Kidney epithelial cell (primary cell): ENCODE results near the gene RING1. TPM values are rescaled to one million over a fixed set of nuclear protein-coding genes. Genes with fewer than 3 reads are reported as not detected.

Experiments
- DNase-seq: peaks from one replicate; pipeline ENCODE4 v3.0.0-alpha.2; 2010; ENCODE audit warnings: low read depth
- H3K27me3 ChIP-seq: 2 replicates; pipeline ENCODE4 v1.6.0; 2011; ENCODE audit warnings: low read length; ENCODE audit not compliant: control insufficient read depth, insufficient read depth
- H3K36me3 ChIP-seq: 2 replicates; pipeline ENCODE4 v1.5.1; 2011; ENCODE audit warnings: low read length; ENCODE audit not compliant: control insufficient read depth, insufficient read depth
- H3K4me3 ChIP-seq: 2 replicates; pipeline ENCODE4 v1.5.1; 2011; ENCODE audit warnings: low read depth, mild to moderate bottlenecking, control low read depth, low read length
- total RNA-seq: library from RNA; depleted of rRNA; stranded (reverse); fragments of >200 nt; gene quantifications from 2 replicates; pipeline ENCODE4 v1.2.3, GENCODE V29; 2015
- TF ChIP-seq, protein P1 (sequence below): IDR thresholded peaks from 2 replicates; pipeline ENCODE4 v1.5.1; 2011; ENCODE audit warnings: mild to moderate bottlenecking, moderate library complexity, low read length, control low read depth, inconsistent platforms; ENCODE audit not compliant: insufficient read depth, poor library complexity, severe bottlenecking

Gene RING1
- total RNA-seq, 1 donor from 2014 or later, result 12.1 TPM

DNA sequence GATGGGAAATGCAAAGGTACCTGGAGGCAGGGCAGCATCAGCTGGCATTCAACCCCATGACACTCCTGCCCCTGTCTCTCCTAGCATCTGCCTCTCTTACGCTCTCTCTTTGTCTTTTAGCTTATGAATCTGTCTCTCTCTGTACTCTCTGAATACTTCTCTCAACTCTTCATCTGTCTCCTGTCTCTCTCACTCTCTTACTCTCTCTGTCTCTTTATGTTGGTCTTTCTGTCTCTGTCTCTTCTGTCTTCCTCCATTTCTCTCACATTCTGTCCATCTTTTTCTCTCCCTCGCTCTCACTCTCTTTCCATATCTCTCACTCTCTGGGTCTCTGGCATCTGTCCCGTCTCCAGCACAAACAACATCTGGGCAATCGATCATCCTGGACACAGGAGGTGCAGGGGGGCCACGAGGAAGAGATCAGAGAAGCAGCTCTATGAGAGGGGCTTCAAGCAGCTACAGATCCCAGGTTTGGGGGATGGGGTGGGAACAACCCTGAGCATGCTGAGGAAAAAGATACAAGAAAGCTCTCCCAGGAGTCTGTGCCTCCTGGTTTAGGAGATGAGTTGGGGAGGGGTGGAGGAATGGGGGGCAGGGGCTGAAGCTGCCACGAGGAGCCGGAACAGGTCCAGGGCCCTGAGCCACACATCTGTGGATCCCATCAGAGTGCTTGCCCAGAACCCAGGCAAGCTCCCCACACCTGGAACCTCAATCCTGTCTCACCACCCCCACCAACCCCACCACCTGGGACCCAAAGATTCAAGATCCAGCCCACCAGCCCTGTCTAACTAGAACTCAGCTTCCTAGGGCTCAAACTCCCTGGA lies 18.5 kb upstream of the RING1 start:
- H3K4me3 ChIP-seq, result no peak overlapping the region
- peaks cover 36% of the 10 kb centered on the region for H3K27me3 ChIP-seq
- TF ChIP-seq, protein P1, sequence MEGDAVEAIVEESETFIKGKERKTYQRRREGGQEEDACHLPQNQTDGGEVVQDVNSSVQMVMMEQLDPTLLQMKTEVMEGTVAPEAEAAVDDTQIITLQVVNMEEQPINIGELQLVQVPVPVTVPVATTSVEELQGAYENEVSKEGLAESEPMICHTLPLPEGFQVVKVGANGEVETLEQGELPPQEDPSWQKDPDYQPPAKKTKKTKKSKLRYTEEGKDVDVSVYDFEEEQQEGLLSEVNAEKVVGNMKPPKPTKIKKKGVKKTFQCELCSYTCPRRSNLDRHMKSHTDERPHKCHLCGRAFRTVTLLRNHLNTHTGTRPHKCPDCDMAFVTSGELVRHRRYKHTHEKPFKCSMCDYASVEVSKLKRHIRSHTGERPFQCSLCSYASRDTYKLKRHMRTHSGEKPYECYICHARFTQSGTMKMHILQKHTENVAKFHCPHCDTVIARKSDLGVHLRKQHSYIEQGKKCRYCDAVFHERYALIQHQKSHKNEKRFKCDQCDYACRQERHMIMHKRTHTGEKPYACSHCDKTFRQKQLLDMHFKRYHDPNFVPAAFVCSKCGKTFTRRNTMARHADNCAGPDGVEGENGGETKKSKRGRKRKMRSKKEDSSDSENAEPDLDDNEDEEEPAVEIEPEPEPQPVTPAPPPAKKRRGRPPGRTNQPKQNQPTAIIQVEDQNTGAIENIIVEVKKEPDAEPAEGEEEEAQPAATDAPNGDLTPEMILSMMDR, result no peak
- DNase-seq, result no peak
- H3K36me3 ChIP-seq, result no peaks in the 10 kb centered on the region

DNA sequence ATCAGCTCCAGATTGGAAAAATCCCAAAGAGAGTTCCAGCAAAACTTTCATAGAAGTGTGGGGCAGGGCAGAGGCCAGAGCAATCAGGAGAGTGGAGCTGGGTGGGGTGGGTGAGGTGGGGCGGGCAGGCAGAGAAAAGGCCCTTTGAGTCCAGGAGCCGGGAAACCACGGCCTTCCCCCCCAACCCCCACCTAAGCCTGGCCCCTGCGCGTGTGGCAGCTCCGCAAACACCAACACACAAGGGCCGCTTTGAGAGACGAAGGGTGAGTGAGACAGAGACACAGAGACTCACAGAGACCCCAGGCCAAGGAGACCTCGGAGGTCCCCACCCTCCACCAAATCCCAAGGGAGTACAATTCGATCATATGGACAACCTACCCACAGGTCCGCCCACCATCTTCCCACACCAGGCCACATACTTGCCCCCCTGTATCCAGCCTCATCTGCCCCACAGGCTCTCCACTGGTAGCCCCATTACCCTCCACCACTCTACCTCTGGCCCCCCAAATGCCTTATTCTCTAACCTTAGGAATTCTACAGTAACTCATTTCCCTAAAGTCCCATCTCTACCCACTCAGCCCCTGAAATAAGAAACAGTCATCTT lies 17.7 kb upstream of the RING1 start:
- Histone ChIP-seq H3K27me3 (peaks cover 36% of the 10 kb centered on the region), H3K4me3 (no peak overlapping the region), H3K36me3 (peaks cover 2% of the 10 kb centered on the region)
- TF ChIP-seq, protein P1, result no peak
- no peak for DNase-seq

DNA sequence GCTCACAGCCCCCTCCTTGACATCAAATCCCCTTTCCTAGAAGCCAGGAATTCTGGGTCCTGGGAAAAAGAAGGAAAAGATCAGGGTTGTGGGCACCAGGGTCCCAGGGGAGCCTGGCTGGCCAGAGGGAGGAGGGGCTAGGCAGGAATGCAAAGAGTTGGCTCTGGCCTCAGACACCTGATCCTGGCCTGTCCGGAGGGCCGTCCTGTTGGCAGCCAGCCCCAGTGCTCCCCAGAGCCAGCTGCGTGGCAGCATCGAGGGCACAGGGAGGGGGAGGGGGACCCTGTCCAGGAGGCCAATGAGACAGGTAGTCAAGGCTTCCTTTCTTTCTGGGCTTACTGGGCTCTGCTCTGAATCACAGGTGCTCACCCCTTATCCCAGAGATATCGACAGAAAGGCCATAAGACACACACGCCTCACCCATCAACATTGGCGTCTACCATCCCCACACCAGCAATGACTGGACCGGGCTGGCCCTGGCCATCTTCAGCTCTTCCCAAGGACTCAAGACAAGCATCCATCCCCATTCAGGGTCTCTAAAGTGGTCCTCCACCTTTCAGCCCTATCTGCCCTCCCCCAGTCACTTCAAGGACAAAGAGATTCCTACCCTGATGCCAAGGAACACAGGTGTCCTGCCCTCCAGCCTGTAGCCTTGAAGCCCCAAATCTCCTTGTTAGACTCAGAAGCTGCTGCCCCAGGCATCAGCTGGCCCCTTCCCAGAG lies 16.8 kb upstream of the RING1 start:
- TF ChIP-seq, protein P1, result no peak
- Histone ChIP-seq H3K4me3 (no peak overlapping the region), H3K27me3 (peaks cover 29% of the 10 kb centered on the region)

DNA sequence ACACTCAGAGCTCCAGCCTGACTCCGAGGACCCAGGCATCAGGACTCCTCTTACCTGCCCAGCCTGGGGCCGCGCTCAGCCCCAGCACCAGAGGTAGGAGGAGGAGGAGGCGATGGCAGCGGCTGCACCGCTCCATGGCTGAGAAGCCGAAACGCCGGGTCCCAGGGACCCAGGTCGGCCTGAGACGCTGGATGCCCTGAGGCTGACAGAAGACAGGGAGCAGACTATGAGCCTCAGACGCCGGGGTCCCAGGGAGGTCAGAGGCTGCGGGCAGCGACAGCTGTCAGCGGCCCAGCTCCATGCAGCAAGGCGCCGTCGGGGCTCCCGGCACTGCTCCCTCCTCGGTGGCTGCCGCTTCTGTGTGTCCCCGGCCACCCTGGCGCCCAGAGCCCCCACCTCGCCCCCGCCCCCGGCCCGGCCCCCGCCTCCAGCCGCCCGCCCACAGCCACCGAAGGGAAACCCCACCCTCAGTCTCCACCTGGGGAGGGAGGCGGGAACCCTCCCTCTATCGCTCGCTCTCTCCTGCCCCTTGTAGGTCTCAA lies 16.1 kb upstream of the RING1 start, which contains the start of gene COL11A2:
TSS of gene COL11A2 (minus strand) at position 363 of the 542 bp plus-strand sequence. CDS start at position 136, 227 bp downstream.
- TF ChIP-seq, protein P1, result no peak
- DNase-seq, result no peak

More for the DNA sequence above, 16.8 kb upstream of the RING1 start:
- peaks cover 2% of the 10 kb centered on the region for H3K36me3 ChIP-seq
- no peak for DNase-seq

DNA sequence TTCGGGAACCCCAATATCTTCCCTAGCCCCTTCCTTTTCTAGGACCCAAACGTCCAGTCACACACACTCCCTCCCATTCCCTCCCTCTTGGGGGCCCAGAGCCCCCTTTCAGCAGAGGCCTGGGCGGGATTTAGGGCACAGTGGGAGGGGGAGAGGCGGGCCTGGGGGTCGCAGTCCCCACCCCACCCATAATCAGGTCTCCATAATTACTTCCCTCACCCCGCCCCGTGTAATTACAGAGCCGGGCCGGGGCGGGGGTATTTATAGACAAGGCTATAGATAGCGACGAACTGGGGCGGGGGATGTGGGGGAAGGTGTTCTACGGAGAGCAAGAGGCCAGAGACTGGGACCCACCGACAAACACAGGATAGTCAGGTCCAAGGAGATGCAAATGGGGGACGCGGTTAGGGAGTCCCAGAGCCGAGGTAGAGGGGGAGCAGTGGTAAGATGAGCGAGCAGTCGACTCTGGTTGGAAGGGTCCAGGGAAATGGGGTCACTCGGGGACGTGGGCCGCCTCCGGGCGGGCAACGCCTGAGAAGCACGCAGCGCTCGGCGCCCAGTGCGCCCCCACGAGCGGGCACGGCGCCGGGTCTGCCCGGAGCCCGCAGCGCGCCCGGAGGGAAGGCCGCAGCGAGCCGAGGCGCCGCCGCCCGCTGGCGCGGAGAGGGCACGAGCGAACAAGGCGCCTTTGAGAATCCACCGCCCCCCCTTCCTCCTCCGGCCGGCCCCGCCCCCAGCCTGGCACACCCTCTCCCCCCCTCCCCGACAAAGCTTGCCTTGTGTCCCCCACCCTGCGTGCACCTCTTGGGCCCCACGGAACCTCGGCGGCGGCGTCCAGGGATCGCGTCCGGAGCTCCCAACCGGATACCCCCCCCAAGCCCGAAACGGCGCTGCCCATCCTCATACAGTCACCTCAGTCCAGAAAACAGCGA lies 15.4 kb upstream of the RING1 start:
- Histone ChIP-seq H3K27me3 (peaks cover 26% of the 10 kb centered on the region), H3K4me3 (peak overlapping the region; percentile 23), H3K36me3 (peaks cover 2% of the 10 kb centered on the region)
- DNase-seq, result no peak
- TF ChIP-seq, protein P1, result no peak

More for the DNA sequence above, 16.1 kb upstream of the RING1 start, which contains the start of gene COL11A2:
- H3K27me3 ChIP-seq, result peaks cover 26% of the 10 kb centered on the region
- peak within 1 kb of the TSS; percentile 23 for H3K4me3 ChIP-seq
- H3K36me3 ChIP-seq, result peaks cover 2% of the 10 kb centered on the region
